ENCODE results near the gene ADD2.
"Not testable (repeated sequence)": the region's sequence is repeated elsewhere in the genome, so short reads cannot be mapped to it uniquely, and the experiment has no call there.

Gene ADD2

GRCh38 chr2:70767699-70768589 is at the start of gene ADD2:
TSS of gene ADD2 (minus strand) at chr2:70768200. CDS start at chr2:70706408, 61,792 bp downstream.
- DNase-seq = peak; percentile 49

- no peak for DNase-seq
Measured at GRCh38 chr2:70817284-70817954, 49.4 kb upstream of the ADD2 start.

GRCh38 chr2:70816726-70817125 is 48.7 kb upstream of the ADD2 start:
- no peak for DNase-seq

DNA sequence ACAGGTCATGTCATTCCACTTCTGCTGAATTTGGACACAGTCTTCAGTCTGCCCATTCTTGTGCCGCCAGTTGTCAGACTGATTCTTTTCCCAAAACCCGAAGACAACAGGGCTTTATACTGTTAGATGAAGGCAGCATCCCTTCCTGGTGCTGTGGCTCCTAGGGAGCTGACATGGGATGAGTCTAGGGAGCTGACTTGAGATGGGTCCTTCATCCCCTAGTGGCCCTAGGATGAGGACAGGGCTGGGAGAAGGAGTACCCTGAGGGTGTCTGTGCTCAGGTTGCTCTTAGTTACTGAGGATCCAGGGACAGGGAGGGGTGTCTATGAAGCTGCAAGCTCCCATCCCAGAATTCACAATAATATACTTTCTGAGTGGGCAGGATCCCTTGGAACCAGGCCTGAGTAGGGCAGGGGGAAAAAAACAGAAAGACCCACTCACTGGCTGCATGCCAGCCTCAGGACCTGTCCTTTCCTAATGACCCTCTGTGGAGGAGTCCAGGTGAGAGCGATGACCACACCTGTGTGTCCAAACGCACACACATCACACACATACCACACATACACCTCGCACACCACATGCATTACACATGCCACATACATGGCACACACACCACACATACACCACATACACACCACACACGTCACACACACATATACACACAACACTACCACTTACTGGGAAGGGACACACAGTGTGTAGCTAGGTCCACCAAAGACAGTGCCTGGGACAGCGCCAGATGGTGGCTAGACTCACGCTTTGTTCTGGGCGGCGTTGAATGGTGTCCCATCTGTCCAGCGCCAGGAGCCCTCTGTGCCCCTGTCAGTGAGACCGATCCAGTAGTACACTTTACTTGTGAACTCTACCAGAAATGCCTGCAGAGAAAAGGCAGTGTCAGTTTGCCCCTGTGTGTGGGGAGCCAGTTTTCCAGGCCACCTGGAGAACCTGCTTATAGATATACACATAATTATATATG is 41.3 kb upstream of the ADD2 start:
- DNase-seq = no peak

- DNase-seq = no peak
Measured at GRCh38 chr2:70807828-70808118, 39.8 kb upstream of the ADD2 start.

GRCh38 chr2:70807102-70807827 is 39.3 kb upstream of the ADD2 start:
- no peak for DNase-seq

DNA sequence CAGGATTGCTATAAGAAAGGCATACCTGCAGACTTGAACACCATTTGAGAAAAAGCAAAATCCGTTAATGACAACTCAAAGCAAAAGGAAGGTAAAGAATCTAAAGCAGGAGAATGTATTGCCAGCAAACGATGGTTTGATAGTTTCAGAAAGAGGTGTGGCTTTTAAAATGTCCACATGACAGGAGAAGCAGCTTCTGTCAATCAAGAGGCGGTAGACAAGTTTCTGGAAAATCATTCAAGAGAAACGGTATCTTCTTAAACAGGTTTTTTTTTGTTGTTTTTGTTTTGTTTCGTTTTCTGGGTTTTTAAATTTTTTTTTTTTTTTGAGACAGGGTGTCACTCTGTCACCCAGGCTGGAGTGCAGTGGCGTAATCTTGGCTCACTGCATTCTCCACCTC is 38.6 kb upstream of the ADD2 start:
- DNase-seq = no peak

DNA sequence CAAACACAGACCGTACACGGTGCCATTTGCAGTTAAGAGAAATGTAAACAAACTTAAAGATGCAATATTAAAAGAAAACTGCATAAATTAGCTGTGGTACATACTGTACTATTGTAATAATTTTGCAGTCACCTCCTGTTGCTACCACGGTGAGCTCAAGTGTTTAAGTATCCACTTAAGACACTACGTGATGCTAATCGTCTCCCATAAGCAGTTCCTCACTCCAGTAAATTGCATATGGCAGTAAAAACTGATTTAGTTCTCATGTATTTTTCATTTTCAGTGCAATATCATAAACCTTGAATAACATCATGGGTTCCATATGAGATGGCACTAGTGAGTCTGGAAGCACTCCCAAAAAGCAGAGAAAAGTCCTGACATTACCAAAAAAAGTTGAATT is 38.0 kb upstream of the ADD2 start:
- no peak for DNase-seq

GRCh38 chr2:70801607-70802263 is 33.7 kb upstream of the ADD2 start:
- DNase-seq = no peak

DNA sequence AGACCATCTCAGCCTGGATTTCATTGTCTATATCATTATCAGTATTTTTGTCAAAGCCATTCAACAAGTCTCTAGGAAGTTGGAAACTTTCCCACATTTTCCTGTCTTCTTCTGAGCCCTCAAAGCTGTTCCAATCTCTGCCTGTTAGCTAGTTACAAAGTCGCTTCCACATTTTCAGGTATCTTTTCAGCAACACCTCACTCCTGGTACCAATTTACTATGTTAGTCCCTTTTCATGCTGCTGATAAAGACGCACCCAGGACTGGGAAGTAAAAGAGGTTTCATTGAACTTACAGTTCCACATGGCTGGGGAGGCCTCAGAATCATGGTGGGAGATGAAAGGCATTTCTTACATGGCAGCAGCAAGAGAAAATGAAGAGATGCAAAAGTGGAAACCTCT is 31.7 kb upstream of the ADD2 start:
- DNase-seq = no peak

DNA sequence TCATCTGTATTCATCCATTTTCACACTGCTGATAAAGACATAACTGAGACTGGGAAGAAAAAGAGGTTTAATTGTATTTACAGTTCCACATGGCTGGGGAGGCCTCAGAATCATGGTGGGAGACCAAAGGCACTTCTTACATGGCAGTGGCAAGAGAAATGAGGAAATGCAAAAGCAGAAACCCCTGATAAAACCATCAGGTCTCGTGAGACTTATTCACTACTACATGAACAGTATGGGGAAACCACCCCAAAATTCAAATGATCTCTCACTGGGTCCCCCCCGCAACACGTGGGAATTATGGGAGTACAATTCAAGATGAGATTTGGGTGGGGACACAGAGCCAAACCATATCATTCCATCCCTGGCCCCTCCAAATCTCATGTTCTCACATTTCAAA is 30.0 kb upstream of the ADD2 start:
- not testable (repeated sequence) for DNase-seq

- no peak for DNase-seq
Measured at GRCh38 chr2:70797506-70797905, 29.5 kb upstream of the ADD2 start.

DNA sequence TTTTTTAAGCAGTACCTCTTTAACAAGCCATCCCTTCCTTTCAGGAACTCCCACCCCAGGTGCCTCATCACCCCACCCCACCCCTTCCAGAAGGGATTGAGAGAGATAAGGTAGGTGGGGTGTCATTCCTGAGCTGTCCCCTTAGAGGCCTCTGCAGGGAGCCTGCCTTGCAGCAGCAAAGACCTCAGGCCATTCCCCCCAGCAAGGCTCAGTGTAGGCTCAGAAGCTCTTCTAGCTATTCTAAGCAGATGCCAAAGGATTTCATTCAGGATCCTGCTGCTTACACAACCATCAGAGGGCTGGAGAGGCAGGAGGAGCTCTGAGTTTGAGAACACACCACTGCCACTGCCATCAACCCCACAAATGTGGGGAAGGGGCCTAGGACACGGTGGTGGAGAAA is 28.3 kb upstream of the ADD2 start:
- no peak for DNase-seq

- DNase-seq = no peak
Measured at GRCh38 chr2:70795164-70795995, 27.4 kb upstream of the ADD2 start.

- DNase-seq = no peak
Measured at GRCh38 chr2:70793450-70793849, 25.4 kb upstream of the ADD2 start.

DNA sequence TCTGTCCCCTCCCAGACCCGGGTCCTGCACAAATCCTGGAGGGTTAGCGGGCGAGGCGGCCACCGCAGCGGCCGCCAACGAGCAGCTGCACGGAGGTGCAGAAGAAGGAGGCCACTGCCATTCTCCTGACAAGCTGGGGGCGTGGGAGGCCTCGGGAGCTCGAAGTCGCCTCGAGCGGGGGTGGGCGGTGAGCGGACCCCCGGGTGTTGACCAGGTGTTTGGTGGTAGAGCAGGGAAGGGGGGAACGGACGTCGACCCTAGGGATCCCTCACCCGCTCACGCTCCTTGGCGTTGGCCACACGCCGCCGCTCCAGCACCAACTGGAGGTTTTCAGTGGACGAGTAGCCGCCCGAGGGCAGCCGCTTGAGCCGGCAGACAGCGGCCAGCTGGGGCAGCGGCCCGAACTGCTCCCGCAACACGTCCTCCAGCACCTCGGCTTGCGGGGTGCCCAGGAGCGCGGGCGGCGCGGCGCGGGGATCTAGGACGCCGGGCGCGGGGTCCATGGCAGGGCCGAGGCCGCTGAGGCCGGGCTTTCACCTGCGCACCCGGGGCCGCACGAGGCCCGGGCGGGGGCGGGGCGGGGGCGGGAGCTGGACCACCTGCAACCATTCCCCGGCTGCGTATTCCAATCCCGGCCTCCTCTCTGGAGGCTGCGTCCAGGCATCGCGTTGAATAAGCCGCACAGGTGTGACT is 22.3 kb upstream of the ADD2 start, which contains the start of gene FIGLA:
Gene FIGLA, minus strand, starts transcription at position 508 of the 693 bp plus-strand sequence. Its CDS starts 5 bp downstream, at position 503.
- DNase-seq = no peak

DNA sequence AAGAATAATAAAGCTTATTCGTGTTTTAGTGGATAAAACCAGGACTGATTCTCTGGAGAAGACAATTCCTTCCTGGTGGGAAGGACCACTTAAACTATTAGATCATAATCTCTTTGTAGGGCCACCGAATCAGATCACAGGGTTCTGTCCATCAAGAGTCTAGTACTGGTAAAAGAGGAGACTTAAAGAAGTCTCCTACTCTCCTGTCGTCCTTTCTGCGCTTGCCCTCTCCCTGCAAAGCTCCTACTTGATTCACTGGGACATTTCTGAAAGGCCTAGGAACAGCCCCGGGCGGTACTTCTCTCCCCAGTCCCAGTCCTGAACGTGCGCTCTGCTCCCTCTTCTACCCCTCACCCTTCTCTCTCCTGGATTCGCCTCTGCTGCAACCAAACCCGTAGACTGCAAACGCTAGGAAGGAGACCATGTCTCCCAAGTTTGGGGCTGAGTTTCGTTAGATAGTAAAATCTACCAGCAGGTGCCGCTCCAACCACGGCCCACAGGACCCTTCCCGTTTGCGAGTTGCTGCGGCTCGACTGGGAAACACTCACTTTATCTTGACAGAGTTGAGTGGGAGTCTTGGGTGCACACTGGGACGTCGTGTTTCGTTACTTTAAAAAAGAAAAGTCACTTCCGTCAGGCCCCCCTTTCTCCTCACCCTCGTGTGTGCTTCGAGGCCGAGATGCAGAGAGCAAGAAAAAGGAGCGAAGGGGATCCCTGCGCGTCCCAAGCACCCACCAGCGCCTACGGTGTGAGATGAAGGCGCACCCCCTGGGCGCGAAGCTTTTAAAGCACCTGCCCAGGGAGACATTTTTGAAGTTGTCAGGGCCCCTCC is 21.5 kb upstream of the ADD2 start:
- peak; percentile 39 for DNase-seq

DNA sequence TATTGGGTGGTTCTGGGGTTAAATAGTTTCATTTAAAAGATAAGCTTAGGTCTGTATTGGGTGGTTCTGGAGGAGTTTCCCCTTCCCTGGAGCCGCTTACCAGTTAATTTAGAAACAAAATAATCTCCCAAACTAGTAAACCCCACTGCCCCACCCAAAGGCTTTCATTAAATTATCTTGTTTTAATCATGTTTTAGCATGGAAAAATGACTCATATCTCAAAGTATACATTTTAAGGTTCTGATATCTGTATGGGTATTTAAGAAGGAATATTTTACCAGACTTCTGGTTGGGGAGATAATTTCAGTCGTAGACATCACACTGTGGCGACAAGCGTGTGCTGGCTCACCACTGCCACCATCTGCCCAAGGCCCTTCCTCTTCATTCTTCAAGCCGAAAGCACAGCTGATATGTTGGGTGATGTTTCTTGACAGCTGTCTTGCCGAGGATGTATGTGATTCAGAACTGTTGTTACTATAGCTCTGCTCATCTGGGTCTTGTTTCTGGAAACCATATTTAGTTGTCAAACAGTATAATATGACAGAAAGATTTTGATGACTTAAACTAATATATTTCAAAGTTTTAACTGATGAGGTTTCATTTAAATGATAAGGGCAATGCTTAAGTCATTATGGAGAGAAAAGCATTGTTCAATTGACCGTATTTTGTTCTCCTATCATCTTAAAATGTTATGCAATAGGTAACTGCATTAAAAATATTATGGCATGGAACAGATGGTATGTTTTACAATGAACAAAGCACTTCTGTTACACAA is 17.3 kb upstream of the ADD2 start:
- no peak for DNase-seq

GRCh38 chr2:70784320-70784719 is 16.3 kb upstream of the ADD2 start:
- no peak for DNase-seq
